OCI-LY3 (cell line): ENCODE results near the gene MED13L.

Experiments used
- H2AFZ ChIP-seq: fragments of 200-600, 300-600 bp; shearing (Covaris generic); 2 replicates; pipeline ENCODE4 v1.6.0; 2014; ENCODE audit warnings: antibody characterized with exemption, low read depth, low read length
- H3K27ac ChIP-seq: fragments of 200-600, 300-600 bp; sonication (generic); 2 replicates; pipeline ENCODE4 v1.5.1; 2014; ENCODE audit warnings: mild to moderate bottlenecking, low read length, moderate library complexity, mixed read lengths
- H3K27me3 ChIP-seq: fragments of 200-600, 300-600 bp; sonication (generic); 2 replicates; pipeline ENCODE4 v1.6.1; 2014; ENCODE audit warnings: low read depth, low read length, mixed read lengths
- H3K36me3 ChIP-seq: fragments of 200-600, 300-600 bp; sonication (generic); replicated peaks from 2 replicates; pipeline ENCODE3; 2014; ENCODE audit warnings: low read depth, low read length, mixed read lengths
- H3K4me1 ChIP-seq: fragments of 300-600, 200-600 bp; sonication (generic); 2 replicates; pipeline ENCODE4 v1.6.1; 2014; ENCODE audit warnings: low read length, mixed read lengths
- H3K4me2 ChIP-seq: fragments of 200-600, 300-600 bp; sonication (generic); 2 replicates; pipeline ENCODE4 v1.6.1; 2014; ENCODE audit warnings: low read length, mixed read lengths
- H3K4me3 ChIP-seq: fragments of 300-600, 200-600 bp; sonication (generic); 2 replicates; pipeline ENCODE4 v1.5.1; 2014; ENCODE audit warnings: antibody characterized with exemption, mild to moderate bottlenecking, low read length, moderate library complexity
- H3K79me2 ChIP-seq: fragments of 300-600, 200-600 bp; shearing (Covaris generic); 2 replicates; pipeline ENCODE4 v1.6.1; 2014; ENCODE audit warnings: mild to moderate bottlenecking, low read length, mixed read lengths
- H3K9ac ChIP-seq: fragments of 300-600, 200-600 bp; shearing (Covaris generic); 2 replicates; pipeline ENCODE4 v1.6.0; 2014; ENCODE audit warnings: mild to moderate bottlenecking, low read length, moderate library complexity
- H3K9me3 ChIP-seq: fragments of 200-600, 300-600 bp; shearing (Covaris generic); 2 replicates; pipeline ENCODE4 v1.6.1; 2014; ENCODE audit warnings: low read length, mixed read lengths; ENCODE audit not compliant: insufficient read depth
- H4K20me1 ChIP-seq: fragments of 200-600, 300-600 bp; sonication (generic); 2 replicates; pipeline ENCODE4 v1.6.1; 2016; ENCODE audit warnings: low read length, mixed read lengths; ENCODE audit not compliant: insufficient read depth
- EZH2phosphoT487 ChIP-seq: fragments of 200-600 bp; shearing (Covaris generic); IDR thresholded peaks from 2 replicates; pipeline ENCODE4 v1.6.1; 2018; ENCODE audit warnings: antibody characterized with exemption, mixed run types, low read depth
- TF ChIP-seq, protein P1 (sequence below): fragments of 200-600, 300-600 bp; sonication (generic); IDR thresholded peaks from 2 replicates; pipeline ENCODE4 v1.5.1; 2014; ENCODE audit warnings: antibody characterized with exemption, low read length, low read depth

Gene MED13L

DNA sequence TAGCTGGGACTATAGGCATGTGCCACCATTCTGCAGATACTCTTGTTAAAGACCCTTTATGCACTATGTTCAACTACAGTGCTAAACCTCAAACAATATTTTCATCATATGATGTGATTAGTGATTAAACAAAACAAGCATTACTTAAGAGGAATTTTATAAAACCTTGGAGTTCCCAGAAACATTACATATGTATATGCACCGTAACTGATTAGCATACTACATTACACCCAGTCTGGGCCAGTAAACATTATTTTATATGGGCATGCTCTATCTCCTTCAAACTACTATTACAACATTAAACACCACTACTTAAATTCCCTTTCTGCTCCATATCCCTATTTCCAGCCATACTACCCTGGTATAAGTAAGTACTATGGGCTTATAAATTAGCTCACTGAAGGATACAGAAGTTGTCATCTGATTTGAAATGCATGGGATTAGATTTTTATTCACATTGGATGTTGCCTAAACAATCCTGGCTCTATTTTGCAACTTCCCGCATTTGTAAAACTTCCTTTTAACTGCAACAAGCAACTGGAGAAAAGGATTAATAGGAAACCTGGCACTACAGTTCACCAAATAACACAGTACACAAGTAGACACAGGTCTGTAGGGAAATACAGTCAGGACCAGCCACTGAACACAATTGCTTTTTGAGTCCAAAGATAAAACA is 205.8 kb downstream of the MED13L start:
- Histone ChIP-seq H3K4me3 (no peak overlapping the region), H3K4me1 (peaks cover 51% of the 10 kb centered on the region), H2AFZ (no peak overlapping the region), H3K9ac (no peak overlapping the region), H4K20me1 (no peaks in the 10 kb centered on the region), H3K9me3 (no peaks in the 10 kb centered on the region), H3K27me3 (no peaks in the 10 kb centered on the region), H3K4me2 (no peak overlapping the region), H3K36me3 (no peaks in the 10 kb centered on the region), H3K79me2 (peaks cover 68% of the 10 kb centered on the region), H3K27ac (no peak overlapping the region)
- no peak for TF ChIP-seq EZH2phosphoT487
- TF ChIP-seq, protein P1, sequence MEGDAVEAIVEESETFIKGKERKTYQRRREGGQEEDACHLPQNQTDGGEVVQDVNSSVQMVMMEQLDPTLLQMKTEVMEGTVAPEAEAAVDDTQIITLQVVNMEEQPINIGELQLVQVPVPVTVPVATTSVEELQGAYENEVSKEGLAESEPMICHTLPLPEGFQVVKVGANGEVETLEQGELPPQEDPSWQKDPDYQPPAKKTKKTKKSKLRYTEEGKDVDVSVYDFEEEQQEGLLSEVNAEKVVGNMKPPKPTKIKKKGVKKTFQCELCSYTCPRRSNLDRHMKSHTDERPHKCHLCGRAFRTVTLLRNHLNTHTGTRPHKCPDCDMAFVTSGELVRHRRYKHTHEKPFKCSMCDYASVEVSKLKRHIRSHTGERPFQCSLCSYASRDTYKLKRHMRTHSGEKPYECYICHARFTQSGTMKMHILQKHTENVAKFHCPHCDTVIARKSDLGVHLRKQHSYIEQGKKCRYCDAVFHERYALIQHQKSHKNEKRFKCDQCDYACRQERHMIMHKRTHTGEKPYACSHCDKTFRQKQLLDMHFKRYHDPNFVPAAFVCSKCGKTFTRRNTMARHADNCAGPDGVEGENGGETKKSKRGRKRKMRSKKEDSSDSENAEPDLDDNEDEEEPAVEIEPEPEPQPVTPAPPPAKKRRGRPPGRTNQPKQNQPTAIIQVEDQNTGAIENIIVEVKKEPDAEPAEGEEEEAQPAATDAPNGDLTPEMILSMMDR: no peak

DNA sequence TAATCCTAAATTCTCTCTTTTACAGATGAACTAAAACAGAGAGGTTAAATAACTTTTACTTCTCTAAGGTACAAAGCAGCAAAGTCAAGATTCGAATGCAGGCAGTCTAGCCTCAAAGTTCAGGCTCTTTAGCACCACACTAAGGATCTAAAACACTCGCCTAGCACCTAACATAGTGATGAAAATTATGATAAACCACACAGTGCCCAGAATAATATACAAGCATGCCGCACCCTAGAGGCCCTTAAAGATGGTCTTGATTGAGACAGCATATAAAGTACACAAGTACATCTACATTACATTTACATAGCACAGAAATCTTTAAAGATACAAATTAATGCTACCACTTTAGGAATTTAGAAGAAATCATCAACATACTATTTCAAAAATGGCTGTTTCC is 207.0 kb downstream of the MED13L start:
- H3K9ac ChIP-seq: no peak overlapping the region
- H3K79me2 ChIP-seq: peaks cover 75% of the 10 kb centered on the region
- no peaks in the 10 kb centered on the region for H3K36me3 ChIP-seq
- H3K4me1 ChIP-seq: peaks cover 61% of the 10 kb centered on the region
- no peak overlapping the region for H3K4me2 ChIP-seq
- H3K27ac ChIP-seq: no peak overlapping the region
- TF ChIP-seq EZH2phosphoT487: no peak
- TF ChIP-seq, protein P1: no peak
- no peaks in the 10 kb centered on the region for H4K20me1 ChIP-seq
- no peak overlapping the region for H2AFZ ChIP-seq
- no peaks in the 10 kb centered on the region for H3K27me3 ChIP-seq
- H3K4me3 ChIP-seq: no peak overlapping the region
- no peaks in the 10 kb centered on the region for H3K9me3 ChIP-seq

DNA sequence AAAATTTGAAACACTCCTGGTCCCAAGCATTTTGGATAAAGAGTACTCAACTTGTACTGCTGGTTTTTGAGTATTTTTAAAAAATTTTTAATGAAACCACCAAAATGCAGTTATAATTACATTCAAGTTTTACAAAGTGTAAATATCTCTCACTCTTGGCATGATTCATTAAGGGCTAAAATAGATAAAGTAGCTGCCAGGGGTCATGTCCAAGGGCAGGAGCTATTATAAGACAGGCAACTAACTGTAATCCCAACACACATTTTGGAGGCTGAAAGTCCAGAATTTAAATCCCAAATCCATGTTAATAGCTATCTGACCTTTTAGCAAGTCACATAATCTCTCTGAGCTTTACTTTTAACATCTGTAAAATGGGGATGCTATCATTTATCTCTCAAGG is 207.6 kb downstream of the MED13L start:
- Histone ChIP-seq H3K4me1 (peaks cover 61% of the 10 kb centered on the region), H3K27ac (no peak overlapping the region), H3K9ac (no peak overlapping the region), H3K4me3 (no peak overlapping the region), H2AFZ (no peak overlapping the region), H3K4me2 (no peak overlapping the region), H4K20me1 (no peaks in the 10 kb centered on the region), H3K36me3 (no peaks in the 10 kb centered on the region), H3K79me2 (peaks cover 76% of the 10 kb centered on the region), H3K27me3 (no peaks in the 10 kb centered on the region), H3K9me3 (no peaks in the 10 kb centered on the region)
- no peak for TF ChIP-seq EZH2phosphoT487
- TF ChIP-seq, protein P1: no peak

DNA sequence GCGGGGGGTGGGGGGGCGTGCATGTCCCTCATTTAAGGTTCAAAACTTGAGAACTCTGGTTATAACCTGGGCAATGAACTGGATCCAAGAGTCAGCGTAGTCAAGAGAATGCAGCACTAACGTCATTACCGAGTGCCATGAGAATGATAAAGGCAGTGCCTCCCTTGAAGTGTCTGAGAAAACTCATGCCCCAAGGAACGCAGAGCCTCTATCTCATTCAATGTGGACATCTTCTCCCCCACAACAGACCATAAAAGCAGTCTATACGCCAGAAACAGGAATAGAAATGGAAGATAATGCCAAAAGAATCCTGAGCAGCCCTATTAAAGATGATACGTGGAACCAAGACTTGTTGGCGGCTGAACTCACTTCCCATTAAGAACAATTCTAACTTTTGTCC is 208.6 kb downstream of the MED13L start:
- no peaks in the 10 kb centered on the region for H3K9me3 ChIP-seq
- H3K4me3 ChIP-seq: no peak overlapping the region
- H3K79me2 ChIP-seq: peaks cover 77% of the 10 kb centered on the region
- peaks cover 66% of the 10 kb centered on the region for H3K4me1 ChIP-seq
- no peaks in the 10 kb centered on the region for H3K36me3 ChIP-seq
- no peaks in the 10 kb centered on the region for H4K20me1 ChIP-seq
- no peak overlapping the region for H3K4me2 ChIP-seq
- no peak overlapping the region for H2AFZ ChIP-seq
- no peak overlapping the region for H3K27ac ChIP-seq
- no peak overlapping the region for H3K9ac ChIP-seq
- no peak for TF ChIP-seq EZH2phosphoT487
- TF ChIP-seq, protein P1: no peak
- no peaks in the 10 kb centered on the region for H3K27me3 ChIP-seq
